ENCODE results near the gene WDFY4. TPM values are rescaled to one million over a fixed set of nuclear protein-coding genes. Genes with fewer than 3 reads are reported as not detected.

The WDFY4 gene
- total RNA-seq, 1 donor from 2014 or later: not detected

DNA sequence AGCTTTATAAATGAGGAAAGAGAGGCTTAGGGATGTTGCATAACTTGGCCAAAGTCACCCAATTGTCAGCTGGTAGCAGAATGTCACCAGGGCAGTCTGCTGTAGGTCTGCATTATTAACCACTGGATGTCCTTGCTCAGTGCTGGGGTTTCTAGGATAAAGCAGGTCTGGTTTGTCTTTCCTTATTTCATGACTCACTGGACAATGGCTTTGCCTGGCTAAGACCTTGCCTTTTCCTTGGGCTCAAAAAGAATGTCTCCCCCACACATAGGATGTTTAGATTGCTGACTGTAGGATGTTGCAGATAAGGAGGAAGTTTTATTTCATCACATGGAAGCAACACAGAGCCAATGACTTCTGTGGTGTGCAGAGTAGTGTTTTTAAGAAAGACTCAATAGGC is 29.4 kb downstream of the WDFY4 start:
- H3K27me3 Mint-ChIP-seq (ENCODE audit: insufficient read depth, low read depth): peaks cover 2% of the 10 kb centered on the region
- no peaks in the 10 kb centered on the region for H3K27me3 ChIP-seq
- H3K79me2 ChIP-seq (ENCODE audit: low read depth): no peaks in the 10 kb centered on the region

DNA sequence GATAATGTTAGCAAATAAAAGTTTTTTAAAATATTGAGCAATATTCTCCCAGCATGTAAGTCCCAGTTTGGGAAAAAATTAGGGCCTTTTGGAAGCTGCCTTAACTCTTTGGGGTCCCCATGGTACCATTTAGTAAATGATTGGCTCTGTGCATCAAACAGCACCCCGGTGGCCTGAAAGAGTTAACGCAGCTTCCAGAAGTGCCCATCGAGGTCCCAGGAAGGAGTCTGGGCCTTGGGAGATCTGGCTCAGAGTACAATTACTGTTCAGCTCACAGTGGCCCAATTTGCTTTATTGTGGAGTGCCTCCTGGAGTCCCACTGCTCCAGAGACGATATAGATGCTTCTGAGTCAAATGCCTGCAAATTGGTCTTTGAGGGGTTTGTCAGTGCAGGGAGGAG is 31.7 kb downstream of the WDFY4 start:
- Mint-ChIP-seq H3K9me3 (no peaks in the 10 kb centered on the region), H3K4me1 (peaks cover 6% of the 10 kb centered on the region), H3K4me3 (no peak overlapping the region), H3K27ac (no peak overlapping the region), H3K27me3 (ENCODE audit: insufficient read depth, low read depth) (peaks cover 2% of the 10 kb centered on the region), H3K36me3 (no peaks in the 10 kb centered on the region)
- H3K4me3 ChIP-seq: no peak overlapping the region
- no peak for DNase-seq (ENCODE audit: low spot score)
- H3K4me2 ChIP-seq: no peak overlapping the region
- no peaks in the 10 kb centered on the region for H3K36me3 ChIP-seq
- no peak for TF ChIP-seq EZH2 (IDR thresholded peaks at IDR 0.05)
- TF ChIP-seq, protein P1, sequence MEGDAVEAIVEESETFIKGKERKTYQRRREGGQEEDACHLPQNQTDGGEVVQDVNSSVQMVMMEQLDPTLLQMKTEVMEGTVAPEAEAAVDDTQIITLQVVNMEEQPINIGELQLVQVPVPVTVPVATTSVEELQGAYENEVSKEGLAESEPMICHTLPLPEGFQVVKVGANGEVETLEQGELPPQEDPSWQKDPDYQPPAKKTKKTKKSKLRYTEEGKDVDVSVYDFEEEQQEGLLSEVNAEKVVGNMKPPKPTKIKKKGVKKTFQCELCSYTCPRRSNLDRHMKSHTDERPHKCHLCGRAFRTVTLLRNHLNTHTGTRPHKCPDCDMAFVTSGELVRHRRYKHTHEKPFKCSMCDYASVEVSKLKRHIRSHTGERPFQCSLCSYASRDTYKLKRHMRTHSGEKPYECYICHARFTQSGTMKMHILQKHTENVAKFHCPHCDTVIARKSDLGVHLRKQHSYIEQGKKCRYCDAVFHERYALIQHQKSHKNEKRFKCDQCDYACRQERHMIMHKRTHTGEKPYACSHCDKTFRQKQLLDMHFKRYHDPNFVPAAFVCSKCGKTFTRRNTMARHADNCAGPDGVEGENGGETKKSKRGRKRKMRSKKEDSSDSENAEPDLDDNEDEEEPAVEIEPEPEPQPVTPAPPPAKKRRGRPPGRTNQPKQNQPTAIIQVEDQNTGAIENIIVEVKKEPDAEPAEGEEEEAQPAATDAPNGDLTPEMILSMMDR (IDR thresholded peaks at IDR 0.05): peak; percentile 20
- H3K4me1 ChIP-seq: no peaks in the 10 kb centered on the region
- H3K9ac ChIP-seq: no peak overlapping the region
- H3F3A ChIP-seq (ENCODE audit: low read depth): no peaks in the 10 kb centered on the region
- H3K9me3 ChIP-seq (ENCODE audit: low read depth): no peaks in the 10 kb centered on the region
- H3K27ac ChIP-seq: no peak overlapping the region
- H3K27me3 ChIP-seq: no peaks in the 10 kb centered on the region
- H4K20me1 ChIP-seq (ENCODE audit: low read depth): no peaks in the 10 kb centered on the region
- H3K79me2 ChIP-seq (ENCODE audit: low read depth): no peaks in the 10 kb centered on the region
- H2AFZ ChIP-seq (replicated peaks): peak overlapping the region; percentile 47

More for the DNA sequence above, 29.4 kb downstream of the WDFY4 start:
- H3K27ac ChIP-seq: no peak overlapping the region
- DNase-seq (ENCODE audit: low spot score): no peak
- no peak overlapping the region for H3K4me3 Mint-ChIP-seq
- H3K27ac Mint-ChIP-seq: no peak overlapping the region
- H3K4me1 ChIP-seq: no peaks in the 10 kb centered on the region
- no peak overlapping the region for H2AFZ ChIP-seq (replicated peaks)
- no peaks in the 10 kb centered on the region for H4K20me1 ChIP-seq (ENCODE audit: low read depth)
- H3K36me3 ChIP-seq: no peaks in the 10 kb centered on the region
- no peaks in the 10 kb centered on the region for H3K4me1 Mint-ChIP-seq
- no peak overlapping the region for H3K4me3 ChIP-seq
- H3K36me3 Mint-ChIP-seq: no peaks in the 10 kb centered on the region
- no peaks in the 10 kb centered on the region for H3K9me3 ChIP-seq (ENCODE audit: low read depth)
- TF ChIP-seq, protein P1 (IDR thresholded peaks at IDR 0.05): no peak
- TF ChIP-seq EZH2phosphoT487 (IDR thresholded peaks at IDR 0.05) (no peak), EZH2 (IDR thresholded peaks at IDR 0.05) (no peak)
- no peaks in the 10 kb centered on the region for H3F3A ChIP-seq (ENCODE audit: low read depth)
- H3K9ac ChIP-seq: no peak overlapping the region
- H3K4me2 ChIP-seq: no peak overlapping the region
- H3K9me3 Mint-ChIP-seq: no peaks in the 10 kb centered on the region

DNA sequence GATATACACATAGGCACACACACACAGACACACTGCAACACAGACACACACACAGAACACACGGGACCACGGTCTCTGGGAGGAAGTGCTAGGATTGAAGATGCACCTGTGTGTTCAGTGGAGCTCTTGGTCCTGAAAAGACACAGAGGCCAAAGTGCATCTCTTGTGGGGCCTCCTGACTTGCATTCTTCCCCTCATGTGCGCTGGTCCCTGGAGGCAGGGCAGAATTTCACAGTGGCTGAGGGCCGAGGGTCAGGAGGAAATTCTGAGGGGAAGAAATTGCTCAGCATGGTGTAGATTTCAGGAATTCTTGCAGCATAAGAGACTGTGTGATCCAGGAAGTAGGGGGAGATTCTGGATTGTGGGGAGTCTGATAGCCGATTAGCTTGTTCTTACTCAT is 35.9 kb downstream of the WDFY4 start:
- peaks cover 6% of the 10 kb centered on the region for H3K4me1 Mint-ChIP-seq
- no peak overlapping the region for H3K4me2 ChIP-seq
- H3K36me3 ChIP-seq: no peaks in the 10 kb centered on the region
- H3F3A ChIP-seq (ENCODE audit: low read depth): no peaks in the 10 kb centered on the region
- H3K27ac ChIP-seq: no peak overlapping the region
- no peak overlapping the region for H3K4me3 Mint-ChIP-seq
- no peaks in the 10 kb centered on the region for H3K4me1 ChIP-seq
- TF ChIP-seq, protein P1 (IDR thresholded peaks at IDR 0.05): no peak
- no peak for TF ChIP-seq EZH2phosphoT487 (IDR thresholded peaks at IDR 0.05)
- no peak for TF ChIP-seq EZH2 (IDR thresholded peaks at IDR 0.05)
- H3K27me3 ChIP-seq: no peaks in the 10 kb centered on the region
- H2AFZ ChIP-seq (replicated peaks): no peak overlapping the region
- no peaks in the 10 kb centered on the region for H3K9me3 ChIP-seq (ENCODE audit: low read depth)
- H3K27me3 Mint-ChIP-seq (ENCODE audit: insufficient read depth, low read depth): no peaks in the 10 kb centered on the region
- H4K20me1 ChIP-seq (ENCODE audit: low read depth): no peaks in the 10 kb centered on the region
- H3K79me2 ChIP-seq (ENCODE audit: low read depth): no peaks in the 10 kb centered on the region
- no peaks in the 10 kb centered on the region for H3K36me3 Mint-ChIP-seq
- no peak overlapping the region for H3K4me3 ChIP-seq
- no peak overlapping the region for H3K9ac ChIP-seq
- no peak for DNase-seq (ENCODE audit: low spot score)
- H3K9me3 Mint-ChIP-seq: no peaks in the 10 kb centered on the region
- no peak overlapping the region for H3K27ac Mint-ChIP-seq
